GM10248 (cell line): ENCODE results near the gene LRRK2.

ENCODE experiments used
- CTCF ChIA-PET: fragments of 300-600 bp; sonication (Branson Sonifier 250); formaldehyde crosslinking; extraction: SDS; loops from one replicate; lab custom pipeline; 2021; ENCODE audit warnings: antibody characterized with exemption; lab: Yijun Ruan, JAX
- POLR2A ChIA-PET: fragments of 350-650 bp; sonication (Branson Sonifier 250); formaldehyde crosslinking; extraction: SDS; loops from one replicate; lab custom pipeline; 2020; ENCODE audit warnings: antibody characterized with exemption; lab: Yijun Ruan, JAX
- DNase-seq: peaks from one replicate; pipeline ENCODE4 v3.0.0; 2012; ENCODE audit errors: extremely low spot score
- TF ChIP-seq, protein P1 (sequence below): IDR thresholded peaks from 2 replicates; pipeline ENCODE4 v1.5.1; 2012; ENCODE audit warnings: mild to moderate bottlenecking, low read depth; ENCODE audit errors: extremely low read depth, missing control alignments, control extremely low read depth

Gene LRRK2

DNA sequence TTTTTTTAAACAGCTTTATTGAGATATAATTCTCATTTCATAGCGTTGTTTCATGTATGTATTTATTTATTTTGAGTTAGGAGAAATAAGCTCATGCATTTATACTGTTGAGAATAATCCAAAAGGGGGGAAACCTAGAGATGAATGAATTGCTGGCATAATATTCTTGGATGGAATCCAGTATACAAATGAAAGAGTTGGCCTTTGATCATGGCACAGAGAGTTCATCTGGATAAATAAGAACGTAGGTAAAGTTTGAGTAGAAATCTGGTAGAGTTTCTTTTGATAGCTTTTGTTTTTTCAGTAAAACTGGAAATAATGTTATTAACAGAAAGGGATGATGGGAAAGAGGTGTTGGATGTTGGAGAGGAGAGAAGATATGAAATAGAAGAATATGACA is 166.2 kb downstream of the LRRK2 start:
- DNase-seq, result no peak
- TF ChIP-seq, protein P1, sequence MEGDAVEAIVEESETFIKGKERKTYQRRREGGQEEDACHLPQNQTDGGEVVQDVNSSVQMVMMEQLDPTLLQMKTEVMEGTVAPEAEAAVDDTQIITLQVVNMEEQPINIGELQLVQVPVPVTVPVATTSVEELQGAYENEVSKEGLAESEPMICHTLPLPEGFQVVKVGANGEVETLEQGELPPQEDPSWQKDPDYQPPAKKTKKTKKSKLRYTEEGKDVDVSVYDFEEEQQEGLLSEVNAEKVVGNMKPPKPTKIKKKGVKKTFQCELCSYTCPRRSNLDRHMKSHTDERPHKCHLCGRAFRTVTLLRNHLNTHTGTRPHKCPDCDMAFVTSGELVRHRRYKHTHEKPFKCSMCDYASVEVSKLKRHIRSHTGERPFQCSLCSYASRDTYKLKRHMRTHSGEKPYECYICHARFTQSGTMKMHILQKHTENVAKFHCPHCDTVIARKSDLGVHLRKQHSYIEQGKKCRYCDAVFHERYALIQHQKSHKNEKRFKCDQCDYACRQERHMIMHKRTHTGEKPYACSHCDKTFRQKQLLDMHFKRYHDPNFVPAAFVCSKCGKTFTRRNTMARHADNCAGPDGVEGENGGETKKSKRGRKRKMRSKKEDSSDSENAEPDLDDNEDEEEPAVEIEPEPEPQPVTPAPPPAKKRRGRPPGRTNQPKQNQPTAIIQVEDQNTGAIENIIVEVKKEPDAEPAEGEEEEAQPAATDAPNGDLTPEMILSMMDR, result no peak
- ChIA-PET POLR2A (no interaction called here), CTCF (no interaction called here)

DNA sequence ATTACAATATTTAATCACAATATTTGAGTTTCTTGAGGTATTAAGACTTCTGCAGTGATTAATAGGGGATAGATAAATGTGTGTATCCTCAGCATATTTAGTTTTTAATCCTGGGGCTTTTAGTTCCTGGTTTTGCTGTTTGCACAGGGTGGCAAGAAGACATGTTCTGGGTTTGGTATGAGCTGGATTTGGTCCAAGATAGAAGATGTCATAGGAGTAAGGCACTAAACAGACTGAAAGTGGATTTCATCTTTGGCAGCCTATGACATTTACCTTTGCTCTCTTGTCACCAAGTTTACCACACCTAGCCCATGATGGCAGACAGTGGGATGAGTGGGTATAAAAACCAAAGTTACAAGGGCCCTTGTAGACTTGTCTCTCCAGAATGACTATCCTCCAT is 168.2 kb downstream of the LRRK2 start:
- ChIA-PET POLR2A (no interaction called here), CTCF (no interaction called here)
- TF ChIP-seq, protein P1, result no peak
- DNase-seq, result no peak

DNA sequence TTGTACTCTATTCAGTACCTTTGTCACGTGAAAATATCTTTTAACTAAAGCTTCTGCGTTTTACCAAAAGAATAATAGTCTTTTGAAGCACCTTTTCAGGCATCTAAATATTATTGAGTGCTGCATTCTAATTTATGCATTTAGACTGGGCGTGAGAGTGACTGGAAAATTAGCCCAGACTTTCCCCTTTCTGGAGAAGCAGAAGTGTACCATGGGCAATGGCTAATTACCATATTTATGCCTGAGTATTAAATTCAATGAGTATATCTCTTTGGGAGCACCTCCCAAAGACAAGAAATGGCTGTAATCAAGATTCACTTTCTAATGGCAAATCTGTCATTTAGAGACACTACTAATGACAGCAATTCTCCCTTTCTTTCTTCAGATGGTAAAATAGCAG is 174.9 kb downstream of the LRRK2 start:
- ChIA-PET CTCF (interaction anchor here (0.8 kb wide), 1 partner anchor 15 kb away, joined by 4 read pairs; no protein-coding TSS in a partner anchor), POLR2A (no interaction called here)
- TF ChIP-seq, protein P1, result no peak
- no peak for DNase-seq

DNA sequence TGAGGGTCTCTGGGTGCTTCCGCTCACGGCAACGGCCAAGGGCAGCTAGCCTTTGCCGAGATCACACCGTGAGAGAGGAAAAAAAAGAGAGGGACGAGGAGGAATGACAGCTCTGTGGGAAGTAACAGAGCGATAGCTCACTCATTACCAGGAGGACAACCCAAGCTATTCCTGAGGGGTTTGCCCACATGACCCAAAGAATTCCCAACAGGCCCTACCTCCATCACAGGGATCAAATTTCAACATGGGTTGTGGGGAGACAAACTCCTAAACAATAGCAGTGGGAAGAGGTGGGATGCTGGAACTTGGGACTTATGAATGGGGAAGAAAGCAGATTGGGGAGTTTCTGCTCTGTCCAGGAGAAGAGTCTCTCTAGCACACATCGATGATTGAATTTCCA is 180.6 kb downstream of the LRRK2 start:
- TF ChIP-seq, protein P1, result no peak
- no peak for DNase-seq
- ChIA-PET CTCF (no interaction called here), POLR2A (no interaction called here)
